NCI-H345 (cell line): Measurements from ENCODE around the gene TCF12.

ENCODE experiments used
- DNase-seq: peaks from one replicate; lab custom pipeline; 2025; lab: John Stamatoyannopoulos, UW

The TCF12 gene

GRCh38 chr15:57217778-57218598, 299.5 kb downstream of the TCF12 start:
- DNase-seq, result no peak

GRCh38 chr15:57218826-57219576, 300.6 kb downstream of the TCF12 start:
- DNase-seq, result peak; percentile 88

GRCh38 chr15:57220205-57220604, 301.8 kb downstream of the TCF12 start:
- no peak for DNase-seq

- DNase-seq, result peak; percentile 48
These were observed 302.7 kb downstream of the TCF12 start for GRCh38 chr15:57221134-57221533.

DNA sequence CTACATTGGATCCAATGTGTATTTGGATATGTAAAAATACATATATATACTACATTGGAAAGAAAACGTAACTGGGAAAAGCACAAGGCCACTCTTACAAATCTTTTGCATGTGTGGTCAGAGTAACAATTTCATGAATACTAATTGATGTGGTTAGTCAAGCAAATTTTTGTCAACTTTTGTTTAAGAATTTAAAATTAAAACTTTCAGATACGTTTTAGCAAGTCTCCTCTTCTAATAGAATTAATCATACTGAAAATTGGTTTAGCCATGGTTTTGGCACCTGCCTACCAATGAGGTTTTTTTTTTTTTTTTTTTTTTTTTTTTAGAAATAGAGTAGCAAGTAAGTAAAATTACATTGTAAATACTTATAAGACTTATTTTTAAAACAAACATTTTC, 304.9 kb downstream of the TCF12 start:
- no peak for DNase-seq

DNA sequence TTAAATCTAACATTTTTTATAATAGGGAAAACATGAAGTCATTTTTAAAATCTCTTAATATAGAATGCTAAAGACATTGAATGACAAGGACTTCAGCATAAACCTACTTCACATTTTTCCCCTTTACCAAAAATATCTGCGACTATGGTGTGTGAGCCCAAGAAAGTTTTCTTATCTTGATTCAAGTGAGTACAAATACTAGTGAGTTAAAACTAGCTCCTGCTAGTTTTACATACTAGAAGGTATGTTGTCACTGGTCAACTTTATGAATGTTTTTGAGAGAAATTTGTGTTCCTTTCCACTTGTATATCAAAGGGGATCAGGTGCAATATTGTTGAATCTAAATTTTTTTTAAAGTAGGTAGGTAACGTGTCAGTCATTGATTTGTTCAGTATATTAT, 305.4 kb downstream of the TCF12 start:
- no peak for DNase-seq

GRCh38 chr15:57224664-57225063, 306.2 kb downstream of the TCF12 start:
- no peak for DNase-seq

DNA sequence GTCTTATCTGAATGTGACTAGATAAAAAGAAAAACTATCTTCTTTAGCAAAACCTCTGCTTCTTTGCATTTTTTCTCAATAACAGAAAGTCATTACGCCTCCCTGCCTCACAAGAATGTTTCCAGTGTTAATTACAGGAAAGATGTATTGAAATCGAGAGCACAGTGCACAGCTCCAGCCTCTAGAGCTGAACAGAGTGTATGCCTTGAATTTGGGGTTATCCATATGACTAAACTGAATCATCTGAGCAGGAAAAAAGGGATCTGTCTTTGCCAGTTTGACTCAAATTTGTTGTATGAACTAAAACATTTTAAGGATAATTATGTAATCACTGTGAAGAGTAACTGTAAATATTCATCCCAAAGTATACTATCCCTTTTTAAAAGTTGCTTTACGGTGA, 308.7 kb downstream of the TCF12 start:
- no peak for DNase-seq

GRCh38 chr15:57227899-57228298, 309.5 kb downstream of the TCF12 start:
- DNase-seq, result no peak

- DNase-seq, result no peak
These were observed 310.0 kb downstream of the TCF12 start for GRCh38 chr15:57228395-57228794.

DNA sequence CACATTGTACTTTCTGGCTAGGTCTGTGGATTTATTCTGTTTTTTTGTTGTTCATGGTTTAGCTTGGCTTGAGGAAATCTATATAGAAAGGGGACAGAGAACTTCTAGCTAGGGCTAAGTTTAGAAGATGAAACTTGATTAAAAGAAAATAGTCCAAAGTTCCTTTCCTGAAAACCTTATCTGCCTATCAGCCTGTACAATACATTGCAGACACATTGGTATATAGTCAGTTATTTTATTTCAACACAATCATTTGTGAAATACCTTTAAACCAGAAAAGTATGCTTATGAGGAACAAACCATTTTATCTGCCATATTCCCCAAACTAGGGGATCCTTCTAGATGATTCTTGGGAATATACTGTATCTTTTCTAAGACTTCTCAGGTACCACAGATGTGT, 310.6 kb downstream of the TCF12 start:
- DNase-seq, result no peak

DNA sequence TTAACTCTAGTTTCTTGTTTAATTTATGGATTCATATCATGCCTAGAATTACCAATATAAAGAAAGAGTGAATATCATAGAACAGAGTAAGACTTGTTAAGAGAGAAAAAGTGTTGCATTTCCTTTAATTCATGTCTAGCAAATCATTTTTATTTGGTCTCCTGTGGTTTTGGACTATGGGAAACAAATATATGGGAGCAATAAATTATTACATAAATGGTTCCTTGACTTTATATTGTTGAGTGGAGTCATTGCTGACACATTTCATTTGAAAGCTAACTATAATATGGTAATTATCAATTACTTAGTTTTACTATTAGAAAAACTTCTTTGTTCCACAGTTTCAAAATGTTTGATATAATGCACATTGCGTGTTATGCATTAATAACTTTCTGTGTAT, 313.1 kb downstream of the TCF12 start:
- DNase-seq, result no peak

- no peak for DNase-seq
These were observed 315.7 kb downstream of the TCF12 start for GRCh38 chr15:57234156-57234555.

DNA sequence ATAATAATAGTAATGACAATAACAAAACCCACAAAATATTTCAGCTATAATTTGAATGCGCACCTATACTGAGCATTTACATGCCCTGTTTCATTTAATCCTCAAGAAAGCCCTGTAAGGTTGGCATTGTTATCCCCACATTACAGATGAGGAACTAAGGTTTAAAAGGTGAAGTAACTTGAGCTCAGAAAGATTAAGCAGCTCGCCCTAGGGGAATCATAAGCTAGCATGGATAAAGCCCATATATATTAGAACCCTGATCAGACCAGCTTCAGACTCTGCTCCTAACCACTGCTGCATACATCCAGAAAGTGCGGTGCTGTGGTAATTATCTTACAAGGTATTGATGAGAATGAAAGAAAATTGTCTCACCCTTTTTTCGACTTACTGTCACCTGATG, 316.7 kb downstream of the TCF12 start:
- DNase-seq, result no peak

DNA sequence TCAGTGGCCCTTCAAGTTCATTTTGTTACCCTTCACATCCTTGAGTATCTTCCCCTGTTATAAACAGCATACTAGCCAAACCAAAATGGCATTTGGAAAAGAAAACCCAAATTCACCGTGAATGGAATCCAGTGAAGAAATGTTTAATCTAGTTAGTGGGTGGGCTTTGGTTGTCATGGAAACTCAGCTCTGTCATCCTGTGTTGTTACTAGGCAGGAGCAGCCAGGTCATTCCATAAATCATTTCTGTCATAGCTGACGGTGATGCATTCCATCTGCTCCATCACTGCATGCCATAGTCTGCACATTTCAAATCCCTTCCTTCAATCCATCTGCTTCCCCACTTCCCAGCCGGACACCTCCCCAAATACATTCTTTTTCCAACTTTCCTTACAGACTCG, 317.4 kb downstream of the TCF12 start:
- peak; percentile 72 for DNase-seq

GRCh38 chr15:57236561-57237300, 318.3 kb downstream of the TCF12 start:
- no peak for DNase-seq

DNA sequence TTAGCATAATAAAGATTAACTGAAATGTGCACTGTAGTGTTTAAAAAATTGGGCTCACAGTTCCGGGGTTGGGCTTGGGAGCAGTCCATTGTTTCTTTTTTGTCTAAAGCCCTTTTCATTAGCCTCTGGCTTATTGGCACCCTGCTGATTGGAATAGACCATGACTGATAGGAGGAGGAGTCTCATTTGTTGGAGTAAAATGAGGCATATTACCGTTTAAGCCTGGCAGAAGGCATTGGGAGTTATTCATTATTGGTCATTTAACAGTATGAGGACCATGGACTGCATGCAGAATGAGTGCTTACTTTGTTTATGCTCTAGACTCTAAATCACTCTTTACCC, 318.8 kb downstream of the TCF12 start:
- DNase-seq, result peak; percentile 91

GRCh38 chr15:57237676-57238075, 319.2 kb downstream of the TCF12 start:
- no peak for DNase-seq

DNA sequence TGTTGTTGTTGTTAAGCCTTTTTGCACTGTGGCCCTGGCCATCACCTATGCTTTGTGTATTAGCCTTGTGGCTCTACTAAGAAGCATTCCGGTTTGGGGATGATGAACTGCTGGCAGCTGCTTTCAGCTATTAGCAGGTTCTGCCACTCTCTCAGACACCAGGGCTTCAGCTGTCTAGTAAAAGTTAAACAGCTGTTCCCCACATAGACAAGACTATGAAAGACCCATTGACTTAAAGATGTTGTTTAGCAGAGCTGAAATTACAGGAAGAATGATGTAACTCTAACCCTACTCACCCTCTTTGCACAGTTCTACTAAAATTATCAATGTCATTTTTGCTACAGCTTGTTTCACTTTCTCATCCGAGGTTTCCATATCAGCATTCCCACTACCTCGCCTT, 326.7 kb downstream of the TCF12 start:
- no peak for DNase-seq

DNA sequence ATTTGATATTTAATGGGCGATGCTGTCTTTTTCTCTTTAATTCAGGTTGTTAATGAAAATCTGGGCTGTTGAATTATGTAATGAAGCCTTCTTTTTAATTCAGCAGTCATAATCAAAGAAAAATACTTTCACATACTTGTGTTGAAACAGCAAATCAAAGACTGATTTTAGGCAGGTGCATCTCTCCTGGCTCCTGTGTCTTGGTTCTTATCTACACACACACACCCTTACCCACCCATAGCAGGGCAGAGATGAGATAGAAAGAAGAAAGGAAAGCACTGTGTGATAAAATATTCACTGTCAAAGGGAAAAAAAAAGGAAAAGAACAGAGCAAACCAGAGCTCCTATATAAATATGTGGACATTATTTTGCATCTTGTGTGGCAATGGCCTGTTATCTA, 327.3 kb downstream of the TCF12 start:
- no peak for DNase-seq

GRCh38 chr15:57248074-57248473, 329.6 kb downstream of the TCF12 start:
- DNase-seq, result no peak

- DNase-seq, result no peak
These were observed 332.9 kb downstream of the TCF12 start for GRCh38 chr15:57251308-57251707.

DNA sequence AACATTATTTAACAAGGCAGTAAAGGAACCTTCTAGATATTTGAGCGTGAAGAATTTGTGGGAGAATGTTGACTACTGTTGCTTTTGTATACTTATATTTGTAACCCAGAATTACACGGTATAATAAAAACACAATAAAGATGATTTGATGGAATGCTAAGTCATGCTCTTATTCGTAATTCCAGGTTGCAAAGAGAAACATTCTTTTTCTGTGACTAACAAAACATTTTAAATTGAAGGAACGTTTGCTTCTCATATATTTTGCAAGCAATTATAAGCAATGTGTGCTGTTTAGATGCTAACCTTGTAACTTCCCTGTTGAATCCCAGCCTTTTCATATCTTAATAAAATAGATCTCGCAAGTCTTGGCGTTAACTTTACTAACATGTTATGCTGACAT, 333.5 kb downstream of the TCF12 start:
- DNase-seq, result no peak
